Liver (tissue), 9 donors: ENCODE measurements around the gene SPTLC1. TPM values are rescaled to one million over a fixed set of nuclear protein-coding genes. Genes with fewer than 3 reads are reported as not detected.
"Not testable (repeated sequence)": the region's sequence is repeated elsewhere in the genome, so short reads cannot be mapped to it uniquely, and the experiment has no call there.

Experiments
- DNase-seq: peaks from one replicate; pipeline ENCODE4 v3.0.0-alpha.2; 2017; ENCODE audit warnings: low spot score
- H3K27ac ChIP-seq, 2 donors: one replicate each; pipeline ENCODE4 v1.7.0; 2013; ENCODE audit warnings: inconsistent platforms in 2 of 2, low read length in 2 of 2, control low read depth in 1 of 2, low read depth in 1 of 2, mild to moderate bottlenecking in 1 of 2
- H3K27me3 ChIP-seq, 4 donors: one replicate each; pipeline versions ENCODE4 v1.6.1 to v1.7.0; 2013; ENCODE audit warnings: low read length in 3 of 4, inconsistent platforms in 1 of 4, mild to moderate bottlenecking in 1 of 4, moderate library complexity in 1 of 4; ENCODE audit not compliant: control insufficient read depth in 4 of 4, insufficient read depth in 4 of 4
- H3K36me3 ChIP-seq, 4 donors: one replicate each; pipeline versions ENCODE4 v1.6.1 to v1.7.0; 2013; ENCODE audit warnings: low read length in 3 of 4, mild to moderate bottlenecking in 3 of 4, low read depth in 1 of 4, moderate library complexity in 1 of 4; ENCODE audit not compliant: control insufficient read depth in 4 of 4, insufficient read depth in 3 of 4
- H3K4me1 ChIP-seq, 4 donors: one replicate each; pipeline versions ENCODE4 v1.6.1 to v1.7.0; 2013; ENCODE audit warnings: low read length in 3 of 4, mild to moderate bottlenecking in 3 of 4, moderate library complexity in 1 of 4; ENCODE audit not compliant: control insufficient read depth in 4 of 4, insufficient read depth in 4 of 4
- H3K4me3 ChIP-seq, 3 donors: one replicate each; pipeline versions ENCODE4 v1.6.1 to v1.7.0; 2013; ENCODE audit warnings: low read length in 3 of 3, control low read depth in 1 of 3, low read depth in 1 of 3, mild to moderate bottlenecking in 1 of 3
- H3K9ac ChIP-seq, 2 donors: one replicate each; pipeline ENCODE4 v1.7.0; 2013; ENCODE audit warnings: low read length in 2 of 2, mild to moderate bottlenecking in 2 of 2, moderate library complexity in 2 of 2, control low read depth in 1 of 2, low read depth in 1 of 2
- H3K9me3 ChIP-seq, 4 donors: one replicate each; pipeline versions ENCODE4 v1.6.1 to v1.7.0; 2013; ENCODE audit warnings: low read length in 3 of 4; ENCODE audit not compliant: control insufficient read depth in 4 of 4
- ATF3 ChIP-seq: IDR thresholded peaks from 2 replicates; pipeline ENCODE4 v1.6.1; 2016; ENCODE audit warnings: antibody characterized with exemption
- EGR1 ChIP-seq, 2 donors: IDR thresholded peaks; 2 replicates each; pipeline ENCODE4 v1.6.1; 2016 to 2018; ENCODE audit warnings: antibody characterized with exemption in 2 of 2, low read depth in 2 of 2
- FOXA1 ChIP-seq: IDR thresholded peaks from 2 replicates; pipeline ENCODE4 v1.6.1; 2016; ENCODE audit warnings: antibody characterized with exemption
- HNF4A ChIP-seq, 2 donors: conservative IDR thresholded peaks; 2 replicates each; pipeline ENCODE4 v1.6.1; 2016; ENCODE audit warnings: antibody characterized with exemption in 2 of 2, mild to moderate bottlenecking in 2 of 2
- MAX ChIP-seq: IDR thresholded peaks from 2 replicates; pipeline ENCODE4 v1.6.1; 2016; ENCODE audit warnings: antibody characterized with exemption
- NR2F2 ChIP-seq: IDR thresholded peaks from 2 replicates; pipeline ENCODE4 v1.6.1; 2016; ENCODE audit warnings: antibody characterized with exemption
- RAD21 ChIP-seq, 2 donors: IDR thresholded peaks; 2 replicates each; pipeline ENCODE4 v1.6.1; 2016; ENCODE audit warnings: antibody characterized with exemption in 2 of 2, mild to moderate bottlenecking in 2 of 2
- RXRA ChIP-seq, 2 donors: IDR thresholded peaks; 2 replicates each; pipeline ENCODE4 v1.6.1; 2017 to 2018; ENCODE audit warnings: antibody characterized with exemption in 2 of 2, mild to moderate bottlenecking in 1 of 2
- YY1 ChIP-seq: IDR thresholded peaks from 2 replicates; pipeline ENCODE4 v1.6.1; 2016; ENCODE audit warnings: antibody characterized with exemption, mild to moderate bottlenecking
- WGBS: extraction: QIAGEN DNeasy Blood & Tissue Kit; methylation state at CpG from one replicate; pipeline ENCODE4 v1.1.7; 2013; 5-methylcytosine and 5-hydroxymethylcytosine counted together
- polyA plus RNA-seq, 2 donors: library from polyadenylated mRNA; stranded (reverse) in 1 of 2; unstranded in 1 of 2; fragments of 200-250 nt in 1 of 2; fragments of >200 nt in 1 of 2; fragmentation: Nextera tagmentation in 1 of 2; extraction: Ambion mirVana in 1 of 2; gene quantifications; one replicate each; pipeline versions ENCODE4 v1.2.1 to v1.2.3, GENCODE V29; 2013 to 2015
- total RNA-seq, 2 donors: library from RNA; depleted of rRNA; stranded (reverse); fragments of >200 nt; gene quantifications; one replicate each; pipeline ENCODE4 v1.2.3, GENCODE V29; 2014
- TF ChIP-seq, protein P1 (sequence below): IDR thresholded peaks from 2 replicates; pipeline ENCODE4 v1.6.1; 2016; ENCODE audit warnings: antibody characterized with exemption, mild to moderate bottlenecking
- donor health status: healthy.
- donor health status: healthy.
- donor health status: healthy.
- donor health status: healthy.
- donor health status: healthy.

Gene SPTLC1
- total and polyA plus RNA-seq, 4 donors = 9.9 to 38.0 (median 19.8) TPM

DNA sequence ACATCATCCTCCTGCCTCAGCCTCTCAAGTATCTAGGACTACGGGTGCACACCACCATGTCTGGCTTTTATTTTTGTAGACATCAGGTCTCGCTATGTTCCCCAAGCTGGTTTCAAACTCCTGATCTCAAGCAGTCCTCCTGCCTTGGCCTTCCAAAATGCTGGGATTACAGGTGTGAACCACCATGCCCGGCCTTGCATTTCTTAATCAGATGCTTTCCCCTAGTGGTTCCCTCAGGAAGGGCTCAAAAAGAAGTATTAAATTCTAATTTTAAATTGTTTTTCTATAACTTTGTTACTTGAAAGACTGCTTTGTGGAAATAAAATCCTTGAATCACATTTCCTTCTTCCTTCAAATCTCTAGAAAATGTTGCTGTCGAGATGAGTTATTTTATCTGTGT, 85.7 kb downstream of the SPTLC1 start:
- TF ChIP-seq RAD21 (IDR thresholded peaks at IDR 0.05) (peak in 1 of 2 donors; percentile 19), MAX (no peak)
- Histone ChIP-seq H3K9me3 (no peaks in the 10 kb centered on the region), H3K36me3 (peaks cover 6 to 17% (median 12%) of the 10 kb centered on the region in 4 donors), H3K4me3 (no peak overlapping the region), H3K9ac (no peak overlapping the region), H3K4me1 (no peaks in the 10 kb centered on the region), H3K27ac (no peak overlapping the region), H3K27me3 (no peaks in the 10 kb centered on the region)
- DNase-seq = no peak
- 92% methylated on average over 4 of the region's 4 CpGs for WGBS

DNA sequence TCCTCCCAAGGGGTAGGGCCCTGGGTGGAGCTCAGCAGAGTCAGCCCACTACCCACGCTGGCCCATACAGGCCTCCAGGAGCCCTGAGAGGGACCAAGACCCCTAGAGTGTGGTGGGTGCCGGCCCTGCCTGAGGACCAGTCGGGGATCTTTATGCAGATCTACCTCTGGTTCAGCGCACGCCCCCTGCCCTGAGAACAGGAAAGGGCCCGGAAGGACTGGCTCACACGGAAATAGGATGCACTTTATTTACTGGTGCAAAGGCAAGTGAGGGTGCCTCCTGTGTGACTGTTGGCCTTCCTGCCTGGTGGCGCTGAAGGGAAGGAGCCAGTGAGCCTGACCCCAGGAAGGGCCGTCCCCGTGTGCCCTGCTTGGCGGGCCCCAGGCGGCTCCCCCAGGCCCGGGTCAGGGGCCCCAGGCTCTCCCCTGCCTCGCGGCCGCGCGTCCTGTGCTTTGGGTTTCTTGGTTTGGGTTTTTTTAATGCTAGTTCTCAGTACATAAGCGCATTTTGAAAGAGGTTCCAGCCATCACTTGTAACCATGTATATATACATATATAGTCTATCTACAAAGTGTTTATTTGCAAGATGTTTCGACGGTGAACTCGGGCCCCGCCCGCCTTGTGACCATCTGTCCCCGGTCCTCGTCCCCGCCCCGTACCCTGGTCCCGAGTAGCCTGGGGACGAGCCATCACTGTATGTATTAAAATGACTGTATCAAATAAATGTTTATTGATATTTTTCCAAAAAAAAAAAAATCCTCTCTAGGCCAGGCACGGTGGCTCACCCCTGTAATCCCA, 88.8 kb downstream of the SPTLC1 start:
- Histone ChIP-seq H3K4me3 (no peak overlapping the region), H3K4me1 (no peaks in the 10 kb centered on the region), H3K27ac (no peak overlapping the region), H3K9ac (no peak overlapping the region), H3K27me3 (no peaks in the 10 kb centered on the region), H3K36me3 (peaks cover 0 to 3% (median 0%) of the 10 kb centered on the region in 4 donors), H3K9me3 (no peaks in the 10 kb centered on the region)
- no peak for TF ChIP-seq FOXA1
- no peak for TF ChIP-seq YY1
- no peak for DNase-seq
- WGBS = 83% methylated on average over 31 of the region's 31 CpGs

DNA sequence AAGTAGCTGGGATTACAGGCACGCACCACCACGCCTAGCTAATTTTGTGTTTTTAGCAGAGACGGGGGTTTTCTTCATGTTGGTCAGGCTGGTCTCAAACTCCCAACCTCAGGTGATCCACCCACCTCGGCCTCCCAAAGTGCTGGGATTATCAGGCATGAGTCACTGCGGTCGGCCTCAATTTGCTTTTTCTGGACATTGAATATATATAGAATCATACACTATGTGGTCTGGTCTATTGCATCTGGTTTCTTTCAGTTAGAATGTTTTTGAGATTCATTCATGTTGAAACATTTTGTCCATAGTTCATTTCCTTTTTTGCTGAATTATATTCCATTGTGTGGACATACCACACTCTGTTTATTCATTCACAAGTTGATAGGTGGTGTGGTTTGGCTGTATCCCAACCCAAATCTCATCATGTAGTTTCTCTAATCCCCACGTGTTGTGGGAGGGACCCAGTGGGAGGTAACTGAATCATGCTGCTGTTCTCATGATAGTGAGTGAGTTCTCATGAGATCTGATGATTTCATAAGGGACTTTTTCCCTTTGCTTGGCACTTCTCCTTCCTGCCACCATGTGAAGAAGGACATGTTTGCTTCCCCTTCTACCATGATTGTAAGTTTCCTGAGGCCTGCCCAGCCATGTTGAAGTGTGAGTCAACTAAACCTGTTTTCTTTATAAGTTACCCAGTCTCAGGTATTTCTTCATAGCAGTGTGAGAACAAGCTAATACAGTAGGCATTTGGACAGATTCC, 93.2 kb downstream of the SPTLC1 start:
- not testable (repeated sequence) for H3K27me3 ChIP-seq, H3K4me3 ChIP-seq, H3K9me3 ChIP-seq, H3K9ac ChIP-seq, DNase-seq, H3K27ac ChIP-seq, H3K4me1 ChIP-seq, H3K36me3 ChIP-seq
- WGBS = 74% methylated on average over 7 of the region's 7 CpGs

GRCh38 chr9:92019658-92020057, 95.6 kb downstream of the SPTLC1 start:
- H3K4me1 ChIP-seq = no peaks in the 10 kb centered on the region

More at GRCh38 chr9:92019658-92020057, 95.6 kb downstream of the SPTLC1 start:
- TF ChIP-seq HNF4A (conservative IDR thresholded peaks at IDR 0.05) = no peak
- no peak for TF ChIP-seq NR2F2
- no peak for TF ChIP-seq ATF3
- no peak for TF ChIP-seq RXRA (IDR thresholded peaks at IDR 0.05)
- TF ChIP-seq RAD21 (IDR thresholded peaks at IDR 0.05) = no peak
- TF ChIP-seq, protein P1, sequence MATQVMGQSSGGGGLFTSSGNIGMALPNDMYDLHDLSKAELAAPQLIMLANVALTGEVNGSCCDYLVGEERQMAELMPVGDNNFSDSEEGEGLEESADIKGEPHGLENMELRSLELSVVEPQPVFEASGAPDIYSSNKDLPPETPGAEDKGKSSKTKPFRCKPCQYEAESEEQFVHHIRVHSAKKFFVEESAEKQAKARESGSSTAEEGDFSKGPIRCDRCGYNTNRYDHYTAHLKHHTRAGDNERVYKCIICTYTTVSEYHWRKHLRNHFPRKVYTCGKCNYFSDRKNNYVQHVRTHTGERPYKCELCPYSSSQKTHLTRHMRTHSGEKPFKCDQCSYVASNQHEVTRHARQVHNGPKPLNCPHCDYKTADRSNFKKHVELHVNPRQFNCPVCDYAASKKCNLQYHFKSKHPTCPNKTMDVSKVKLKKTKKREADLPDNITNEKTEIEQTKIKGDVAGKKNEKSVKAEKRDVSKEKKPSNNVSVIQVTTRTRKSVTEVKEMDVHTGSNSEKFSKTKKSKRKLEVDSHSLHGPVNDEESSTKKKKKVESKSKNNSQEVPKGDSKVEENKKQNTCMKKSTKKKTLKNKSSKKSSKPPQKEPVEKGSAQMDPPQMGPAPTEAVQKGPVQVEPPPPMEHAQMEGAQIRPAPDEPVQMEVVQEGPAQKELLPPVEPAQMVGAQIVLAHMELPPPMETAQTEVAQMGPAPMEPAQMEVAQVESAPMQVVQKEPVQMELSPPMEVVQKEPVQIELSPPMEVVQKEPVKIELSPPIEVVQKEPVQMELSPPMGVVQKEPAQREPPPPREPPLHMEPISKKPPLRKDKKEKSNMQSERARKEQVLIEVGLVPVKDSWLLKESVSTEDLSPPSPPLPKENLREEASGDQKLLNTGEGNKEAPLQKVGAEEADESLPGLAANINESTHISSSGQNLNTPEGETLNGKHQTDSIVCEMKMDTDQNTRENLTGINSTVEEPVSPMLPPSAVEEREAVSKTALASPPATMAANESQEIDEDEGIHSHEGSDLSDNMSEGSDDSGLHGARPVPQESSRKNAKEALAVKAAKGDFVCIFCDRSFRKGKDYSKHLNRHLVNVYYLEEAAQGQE = no peak
- TF ChIP-seq EGR1 (IDR thresholded peaks at IDR 0.05; ENCODE audit: low read depth in 2 of 2) = no peak
- H3K36me3 ChIP-seq = no peaks in the 10 kb centered on the region
- 76% methylated on average over 5 of the region's 5 CpGs for WGBS
- H3K9ac ChIP-seq = no peak overlapping the region
- DNase-seq = no peak
- no peaks in the 10 kb centered on the region for H3K9me3 ChIP-seq
- no peak overlapping the region for H3K4me3 ChIP-seq
- no peak overlapping the region for H3K27ac ChIP-seq
- no peaks in the 10 kb centered on the region for H3K27me3 ChIP-seq
